ENCODE measurements around the gene NSUN4. TPM values are rescaled to one million over a fixed set of nuclear protein-coding genes. Genes with fewer than 3 reads are reported as not detected.

The NSUN4 gene
- polyA plus RNA-seq, 4 donors, result 8.3 to 19.8 (median 11.6) TPM

- peaks cover 0 to 3% (median 2%) of the 10 kb centered on the region in 3 donors for H3K4me1 ChIP-seq (ENCODE audit: control insufficient read depth in 3 of 3, insufficient read depth in 2 of 3, low read depth in 1 of 3, low read length in 2 of 3)
- FAIRE-seq, result no peak
- peak within 1 kb of the TSS; percentile 13 to 89 (median 74) for H3K27ac ChIP-seq (ENCODE audit: low read depth in 1 of 3, low read length in 2 of 3)
Measured at GRCh38 chr1:46394108-46394871, 53.7 kb downstream of the NSUN4 start, which contains the start of gene FAAH. TSS of gene FAAH (plus strand) at chr1:46394317. CDS start at chr1:46394349, 32 bp downstream.

GRCh38 chr1:46394872-46395465 lies 54.4 kb downstream of the NSUN4 start:
- Histone ChIP-seq H3K27ac (ENCODE audit: low read depth in 1 of 3, low read length in 2 of 3) (peak overlapping the region in 1 of 3 donors; percentile 89), H3K36me3 (ENCODE audit: control insufficient read depth in 3 of 3, insufficient read depth in 2 of 3, low read depth in 1 of 3, low read length in 3 of 3) (no peaks in the 10 kb centered on the region), H3K9me3 (ENCODE audit: control insufficient read depth in 2 of 2, insufficient read depth in 1 of 2, low read depth in 1 of 2, low read length in 1 of 2) (peaks cover 0 to 17% of the 10 kb centered on the region in 2 donors), H3K27me3 (ENCODE audit: control insufficient read depth in 3 of 3, insufficient read depth in 3 of 3, low read length in 3 of 3) (peaks cover 0 to 2% (median 0%) of the 10 kb centered on the region in 3 donors), H3K4me1 (ENCODE audit: control insufficient read depth in 3 of 3, insufficient read depth in 2 of 3, low read depth in 1 of 3, low read length in 2 of 3) (peaks cover 0 to 3% (median 2%) of the 10 kb centered on the region in 3 donors), H3K4me3 (ENCODE audit: low read depth in 1 of 3, low read length in 3 of 3) (peak overlapping the region in 2 of 3 donors; percentile 49 to 68)
- WGBS, 3 donors, result 17 to 37% (median 28%) methylated on average over 17 of the region's 17 CpGs
- FAIRE-seq, result no peak
- peak in 1 of 2 donors; percentile 29 for DNase-seq

More at GRCh38 chr1:46394108-46394871, 53.7 kb downstream of the NSUN4 start, which contains the start of gene FAAH:
- Histone ChIP-seq H3K9me3 (ENCODE audit: control insufficient read depth in 2 of 2, insufficient read depth in 1 of 2, low read depth in 1 of 2, low read length in 1 of 2) (peaks cover 0 to 17% of the 10 kb centered on the region in 2 donors), H3K4me3 (ENCODE audit: low read depth in 1 of 3, low read length in 3 of 3) (peak within 1 kb of the TSS; percentile 33 to 68 (median 49)), H3K27me3 (ENCODE audit: control insufficient read depth in 3 of 3, insufficient read depth in 3 of 3, low read length in 3 of 3) (peaks cover 0 to 2% (median 0%) of the 10 kb centered on the region in 3 donors), H3K36me3 (ENCODE audit: control insufficient read depth in 3 of 3, insufficient read depth in 2 of 3, low read depth in 1 of 3, low read length in 3 of 3) (no peaks in the 10 kb centered on the region)
- peak; percentile 85 to 95 for DNase-seq
- 2 to 5% (median 4%) methylated on average over 43 to 75 of the region's 75 CpGs for WGBS, 3 donors

- no peak overlapping the region for H3K27ac ChIP-seq (ENCODE audit: low read depth in 1 of 3, low read length in 2 of 3)
- peaks cover 0 to 2% (median 0%) of the 10 kb centered on the region in 3 donors for H3K36me3 ChIP-seq (ENCODE audit: control insufficient read depth in 3 of 3, insufficient read depth in 2 of 3, low read depth in 1 of 3, low read length in 3 of 3)
- H3K9me3 ChIP-seq (ENCODE audit: control insufficient read depth in 2 of 2, insufficient read depth in 1 of 2, low read depth in 1 of 2, low read length in 1 of 2), result peaks cover 0 to 17% of the 10 kb centered on the region in 2 donors
- FAIRE-seq, result no peak
- peaks cover 0 to 2% (median 0%) of the 10 kb centered on the region in 3 donors for H3K27me3 ChIP-seq (ENCODE audit: control insufficient read depth in 3 of 3, insufficient read depth in 3 of 3, low read length in 3 of 3)
- H3K4me3 ChIP-seq (ENCODE audit: low read depth in 1 of 3, low read length in 3 of 3), result no peak overlapping the region
- no peak for DNase-seq
- 56 to 71% (median 62%) methylated on average over 10 of the region's 10 CpGs for WGBS, 3 donors
- H3K4me1 ChIP-seq (ENCODE audit: control insufficient read depth in 3 of 3, insufficient read depth in 2 of 3, low read depth in 1 of 3, low read length in 2 of 3), result peaks cover 0 to 10% (median 3%) of the 10 kb centered on the region in 3 donors
Measured at GRCh38 chr1:46396441-46397398, 56.1 kb downstream of the NSUN4 start.

DNA sequence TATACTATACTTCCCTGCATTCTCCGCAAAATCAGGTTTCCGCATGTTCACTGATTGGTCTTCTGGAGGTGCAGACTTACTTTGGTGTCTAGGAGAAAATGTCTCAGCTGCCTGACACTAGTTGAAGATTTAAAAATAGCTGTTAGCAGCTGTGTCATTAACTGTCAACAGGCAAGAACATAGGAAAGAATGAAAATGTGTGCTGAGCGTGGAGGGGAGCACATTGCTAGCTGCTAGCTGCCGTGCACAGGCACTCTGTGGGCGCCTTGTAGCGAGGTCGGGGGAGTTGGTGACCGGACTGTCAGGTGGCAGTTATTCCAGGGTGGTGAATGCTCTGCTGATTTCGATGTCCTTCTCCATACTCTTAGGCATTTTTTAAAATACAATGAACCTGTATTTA lies 58.7 kb downstream of the NSUN4 start:
- H3K27me3 ChIP-seq (ENCODE audit: control insufficient read depth in 3 of 3, insufficient read depth in 3 of 3, low read length in 3 of 3), result no peaks in the 10 kb centered on the region
- H3K4me3 ChIP-seq (ENCODE audit: low read depth in 1 of 3, low read length in 3 of 3), result no peak overlapping the region
- H3K9me3 ChIP-seq (ENCODE audit: control insufficient read depth in 2 of 2, insufficient read depth in 1 of 2, low read depth in 1 of 2, low read length in 1 of 2), result no peaks in the 10 kb centered on the region
- H3K4me1 ChIP-seq (ENCODE audit: control insufficient read depth in 3 of 3, insufficient read depth in 2 of 3, low read depth in 1 of 3, low read length in 2 of 3), result peaks cover 0 to 15% (median 8%) of the 10 kb centered on the region in 3 donors
- FAIRE-seq, result no peak
- peaks cover 0 to 8% (median 0%) of the 10 kb centered on the region in 3 donors for H3K36me3 ChIP-seq (ENCODE audit: control insufficient read depth in 3 of 3, insufficient read depth in 2 of 3, low read depth in 1 of 3, low read length in 3 of 3)
- 79 to 85% (median 82%) methylated on average over 9 of the region's 9 CpGs for WGBS, 3 donors
- DNase-seq, result no peak
- H3K27ac ChIP-seq (ENCODE audit: low read depth in 1 of 3, low read length in 2 of 3), result no peak overlapping the region

DNA sequence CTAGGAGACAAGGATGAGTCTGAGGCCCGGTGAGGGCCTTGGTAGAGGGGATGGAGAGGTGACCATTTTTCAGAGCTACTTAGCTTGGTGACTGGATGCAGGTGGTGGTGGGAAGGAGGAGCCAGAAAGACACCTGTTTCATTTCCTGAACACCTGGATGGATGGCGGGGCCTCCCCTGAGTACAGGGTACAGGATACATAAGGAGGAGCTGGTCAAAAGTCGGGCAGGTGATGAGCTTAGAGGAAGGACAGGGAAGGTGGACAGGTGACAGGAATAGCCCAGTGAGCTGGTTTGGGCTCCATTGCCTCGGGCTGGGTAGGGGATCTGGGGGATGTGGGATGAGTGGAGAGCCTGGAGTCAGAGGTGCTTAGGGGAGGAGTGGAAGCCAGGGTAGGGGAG lies 59.8 kb downstream of the NSUN4 start:
- Histone ChIP-seq H3K36me3 (ENCODE audit: control insufficient read depth in 3 of 3, insufficient read depth in 2 of 3, low read depth in 1 of 3, low read length in 3 of 3) (peaks cover 0 to 19% (median 0%) of the 10 kb centered on the region in 3 donors), H3K9me3 (ENCODE audit: control insufficient read depth in 2 of 2, insufficient read depth in 1 of 2, low read depth in 1 of 2, low read length in 1 of 2) (no peaks in the 10 kb centered on the region), H3K4me1 (ENCODE audit: control insufficient read depth in 3 of 3, insufficient read depth in 2 of 3, low read depth in 1 of 3, low read length in 2 of 3) (peaks cover 0 to 15% (median 6%) of the 10 kb centered on the region in 3 donors), H3K27ac (ENCODE audit: low read depth in 1 of 3, low read length in 2 of 3) (no peak overlapping the region), H3K4me3 (ENCODE audit: low read depth in 1 of 3, low read length in 3 of 3) (no peak overlapping the region), H3K27me3 (ENCODE audit: control insufficient read depth in 3 of 3, insufficient read depth in 3 of 3, low read length in 3 of 3) (no peaks in the 10 kb centered on the region)
- 22 to 39% (median 27%) methylated on average over 4 of the region's 4 CpGs for WGBS, 3 donors
- FAIRE-seq (no peak), DNase-seq (peak; percentile 59 to 67)

DNA sequence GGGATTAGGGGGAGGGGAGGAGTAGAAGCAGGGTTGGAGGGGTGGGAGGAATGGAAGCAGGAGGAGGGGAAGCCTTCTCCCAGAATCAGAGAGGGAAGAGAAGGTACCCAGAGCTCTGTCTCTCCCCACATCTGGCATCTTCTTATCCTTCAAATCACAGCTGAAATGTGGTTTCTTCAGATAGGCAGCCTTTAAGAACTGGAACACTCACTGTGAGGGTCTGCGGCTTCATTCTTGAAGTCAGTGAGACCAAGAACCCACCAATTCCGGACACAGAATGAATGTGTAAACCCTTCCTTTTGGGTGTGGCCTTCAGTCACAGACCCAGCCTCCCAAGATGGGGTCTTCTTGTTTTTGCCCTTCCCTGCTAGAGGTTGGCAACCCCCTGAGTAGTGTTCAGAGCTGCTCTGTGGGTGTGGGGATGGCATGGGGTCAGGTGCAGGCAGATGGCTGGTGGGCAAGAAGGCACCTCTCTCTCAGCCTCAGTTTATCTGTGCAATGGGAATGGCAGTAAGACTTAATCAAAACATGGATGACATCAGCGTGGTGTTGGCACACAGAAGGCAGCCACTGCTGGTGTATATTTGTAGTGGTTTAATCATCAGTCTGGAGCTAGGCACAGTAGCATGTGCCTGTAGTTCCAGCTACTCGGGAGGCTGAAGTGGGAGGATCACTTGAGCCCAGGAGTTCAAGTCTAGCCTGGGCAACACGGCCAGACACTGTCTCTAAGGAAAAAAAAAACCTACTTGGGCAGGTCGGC lies 60.7 kb downstream of the NSUN4 start:
- 23 to 54% (median 33%) methylated on average over 6 of the region's 6 CpGs for WGBS, 3 donors
- H3K4me1 ChIP-seq (ENCODE audit: control insufficient read depth in 3 of 3, insufficient read depth in 2 of 3, low read depth in 1 of 3, low read length in 2 of 3), result peaks cover 0 to 15% (median 5%) of the 10 kb centered on the region in 3 donors
- FAIRE-seq (no peak), DNase-seq (peak in 1 of 2 donors; percentile 17)
- H3K4me3 ChIP-seq (ENCODE audit: low read depth in 1 of 3, low read length in 3 of 3), result no peak overlapping the region
- H3K27me3 ChIP-seq (ENCODE audit: control insufficient read depth in 3 of 3, insufficient read depth in 3 of 3, low read length in 3 of 3), result no peaks in the 10 kb centered on the region
- peaks cover 0 to 28% (median 0%) of the 10 kb centered on the region in 3 donors for H3K36me3 ChIP-seq (ENCODE audit: control insufficient read depth in 3 of 3, insufficient read depth in 2 of 3, low read depth in 1 of 3, low read length in 3 of 3)
- peak overlapping the region in 2 of 3 donors; percentile 63 to 77 for H3K27ac ChIP-seq (ENCODE audit: low read depth in 1 of 3, low read length in 2 of 3)
- H3K9me3 ChIP-seq (ENCODE audit: control insufficient read depth in 2 of 2, insufficient read depth in 1 of 2, low read depth in 1 of 2, low read length in 1 of 2), result no peaks in the 10 kb centered on the region

GRCh38 chr1:46401964-46402626 lies 61.5 kb downstream of the NSUN4 start:
- Histone ChIP-seq H3K27ac (ENCODE audit: low read depth in 1 of 3, low read length in 2 of 3) (peak overlapping the region in 2 of 3 donors; percentile 63 to 77), H3K4me1 (ENCODE audit: control insufficient read depth in 3 of 3, insufficient read depth in 2 of 3, low read depth in 1 of 3, low read length in 2 of 3) (peaks cover 0 to 15% (median 5%) of the 10 kb centered on the region in 3 donors), H3K36me3 (ENCODE audit: control insufficient read depth in 3 of 3, insufficient read depth in 2 of 3, low read depth in 1 of 3, low read length in 3 of 3) (peaks cover 0 to 30% (median 0%) of the 10 kb centered on the region in 3 donors), H3K4me3 (ENCODE audit: low read depth in 1 of 3, low read length in 3 of 3) (no peak overlapping the region), H3K9me3 (ENCODE audit: control insufficient read depth in 2 of 2, insufficient read depth in 1 of 2, low read depth in 1 of 2, low read length in 1 of 2) (no peaks in the 10 kb centered on the region), H3K27me3 (ENCODE audit: control insufficient read depth in 3 of 3, insufficient read depth in 3 of 3, low read length in 3 of 3) (no peaks in the 10 kb centered on the region)
- 5 to 36% (median 19%) methylated on average over 10 of the region's 10 CpGs for WGBS, 3 donors
- no peak for FAIRE-seq
- DNase-seq, result peak; percentile 83 to 91
